ENCODE data around the gene IFT27.

IFT27 gene

DNA sequence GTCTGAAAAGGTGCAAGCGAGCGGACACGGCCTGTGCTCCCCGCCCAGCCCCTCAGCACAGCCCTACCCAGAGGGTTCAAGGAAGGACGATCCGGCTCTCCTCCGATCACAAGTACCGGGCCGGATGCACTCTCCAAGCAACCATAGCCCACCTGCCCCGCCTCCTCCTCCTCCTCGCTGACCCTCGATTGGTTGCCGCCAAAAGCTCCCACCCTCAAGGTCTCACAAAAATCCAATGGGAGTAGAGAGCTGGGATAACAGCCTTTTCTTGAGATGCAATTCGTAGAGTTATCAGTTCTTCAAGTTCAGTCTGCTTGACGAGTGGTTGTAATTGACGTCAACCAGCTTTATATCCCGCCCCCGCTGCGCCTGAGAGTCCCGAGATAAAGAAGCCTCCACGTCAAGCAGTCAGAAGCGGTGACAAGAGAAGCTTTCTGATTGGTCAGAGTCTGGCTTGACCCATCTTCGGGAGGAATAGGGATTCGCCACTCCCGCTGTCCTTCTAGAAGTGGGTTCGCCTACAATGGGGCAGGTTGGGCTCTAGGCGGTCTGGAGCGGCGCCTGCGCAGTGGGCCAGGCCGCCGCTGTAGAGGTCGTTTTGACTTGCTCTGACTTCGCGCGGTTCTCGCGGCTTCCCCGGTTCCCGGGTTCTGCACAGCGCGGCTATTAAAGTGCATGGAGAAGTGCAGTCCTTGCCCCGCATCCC, at the start of gene IFT27:
Gene IFT27, minus strand, starts transcription at position 156 of the 706 bp plus-strand sequence. CDS start 412 bp downstream, outside the sequence.
- peak; percentile 99 for DNase-seq

GRCh38 chr22:36824655-36825054, 48.7 kb upstream of the IFT27 start:
- DNase-seq: no peak

DNA sequence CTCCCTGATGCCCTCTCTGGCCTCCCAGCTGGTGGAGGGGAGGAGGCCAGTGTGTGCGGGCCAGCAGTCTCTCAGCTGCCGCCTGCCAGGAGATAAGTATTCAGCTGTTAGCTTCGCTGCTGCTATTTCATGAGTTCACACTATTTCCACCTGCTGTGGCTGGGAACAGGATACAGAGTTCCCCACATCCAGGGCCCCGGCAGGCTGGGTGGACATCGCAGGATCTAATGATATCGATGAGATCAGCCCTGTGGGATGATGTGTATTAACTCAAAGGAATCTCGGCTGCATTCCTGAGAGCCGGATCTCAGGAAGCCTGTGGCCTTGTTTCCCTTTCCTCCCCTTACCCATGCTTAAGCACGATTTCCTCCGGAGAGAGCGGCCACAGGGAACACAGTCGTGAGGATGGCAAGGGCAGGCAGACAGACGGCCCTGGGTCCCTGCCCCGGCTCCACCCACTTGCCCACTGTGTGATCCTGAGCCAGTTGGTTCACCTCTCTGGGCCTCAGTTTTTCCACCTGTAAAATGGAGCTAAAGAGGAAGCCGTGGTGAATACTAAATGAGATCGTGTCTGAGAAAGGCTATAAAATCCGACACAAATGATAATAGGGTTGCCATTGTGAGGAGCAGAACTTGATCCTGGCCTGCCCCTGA, 47.4 kb upstream of the IFT27 start:
- DNase-seq: no peak

- DNase-seq: no peak
These were observed 46.7 kb upstream of the IFT27 start for GRCh38 chr22:36822581-36822980.

GRCh38 chr22:36819112-36819511, 43.2 kb upstream of the IFT27 start:
- no peak for DNase-seq

DNA sequence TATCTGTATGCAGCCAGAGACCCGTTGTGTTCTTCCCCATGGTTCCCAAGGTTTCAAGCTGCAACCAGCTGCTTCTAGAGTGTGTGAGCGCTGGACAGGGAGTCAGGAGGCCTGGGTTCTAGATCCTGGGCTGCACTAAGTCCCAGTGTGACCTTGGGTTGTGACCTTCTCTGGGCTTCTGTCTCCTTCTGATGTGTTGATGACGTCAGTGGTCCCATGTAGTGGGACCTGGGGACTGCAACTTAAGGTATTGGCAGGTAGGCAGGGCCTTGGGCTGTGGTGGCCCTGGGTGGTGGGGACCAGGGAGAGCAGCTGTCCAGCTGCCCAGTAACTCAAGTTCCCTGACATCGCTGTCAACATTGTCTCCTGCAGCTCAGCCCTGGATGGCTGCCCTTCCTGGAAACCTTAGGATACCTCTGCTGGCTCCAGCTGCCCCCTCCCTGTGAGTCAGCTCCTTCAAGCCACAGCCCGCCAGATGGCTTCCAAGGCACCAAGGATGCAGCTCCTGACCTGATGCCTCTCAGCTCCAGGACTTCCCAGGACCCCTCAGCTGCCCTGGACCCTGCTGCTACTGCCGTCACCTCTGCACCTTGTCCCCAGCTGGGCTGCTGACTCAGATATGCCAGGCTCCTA, 42.2 kb upstream of the IFT27 start:
- DNase-seq: no peak

DNA sequence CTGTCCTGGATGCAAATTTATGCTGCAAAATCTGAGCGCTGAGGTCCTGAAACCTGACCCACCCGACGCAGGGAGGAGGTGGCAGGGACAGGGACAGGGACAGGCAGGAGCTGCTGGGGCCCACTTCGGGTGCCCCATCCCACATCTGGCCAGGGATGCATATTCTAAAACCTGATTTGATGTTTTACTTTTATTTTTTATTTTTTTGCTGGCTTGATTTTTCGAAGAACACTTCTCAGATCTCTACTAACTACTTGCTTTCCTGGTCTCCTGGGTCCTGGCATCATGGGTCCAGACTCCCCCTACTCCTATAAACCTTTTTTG, 41.6 kb upstream of the IFT27 start:
- no peak for DNase-seq

DNA sequence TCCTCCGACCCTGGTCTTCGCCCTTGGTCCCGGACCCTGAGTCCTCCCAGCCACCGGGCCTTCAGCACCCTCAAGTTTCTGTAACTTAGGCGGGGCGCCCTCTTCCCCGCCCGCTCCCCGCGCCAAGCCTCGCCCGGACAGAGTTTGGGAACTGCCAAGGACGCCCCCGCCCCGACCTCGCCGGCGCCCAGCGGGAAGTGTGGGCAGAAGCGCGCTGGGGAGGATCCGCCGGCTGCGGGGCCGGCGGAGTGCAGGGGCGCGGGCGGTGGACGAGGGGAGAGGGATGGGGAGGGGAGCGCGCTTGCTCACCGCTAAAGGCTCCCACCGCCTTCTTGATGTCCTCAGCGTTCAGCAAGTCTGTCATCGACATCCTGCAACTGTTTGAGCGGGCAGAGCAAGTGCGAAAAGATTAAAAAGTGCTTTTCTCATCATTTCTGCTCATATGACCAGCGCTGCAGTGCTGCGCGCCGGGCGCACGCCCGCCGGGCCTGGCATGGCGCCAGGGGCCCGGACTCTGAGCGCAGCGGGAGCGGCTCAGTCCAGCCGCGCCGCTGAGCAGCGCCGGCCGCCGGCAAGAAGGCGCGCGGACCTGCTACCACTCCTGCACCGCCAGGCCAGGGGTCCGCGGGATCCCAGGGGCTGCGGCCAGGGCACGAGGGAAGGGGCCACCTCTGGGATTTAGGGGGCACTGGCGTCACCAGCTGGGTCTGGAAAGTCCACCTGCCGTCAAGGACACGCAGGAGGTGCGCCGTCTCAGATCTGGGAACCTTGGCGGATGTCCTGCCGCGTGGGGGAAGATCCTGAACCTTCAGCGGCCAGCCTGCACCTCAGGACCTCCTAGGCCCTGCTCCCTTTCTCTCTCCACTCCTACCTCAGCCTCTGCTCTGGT, 41.0 kb upstream of the IFT27 start, which contains the start of gene PVALB:
Gene PVALB, minus strand, starts transcription at position 400 of the 889 bp plus-strand sequence. Its CDS starts 30 bp downstream, at position 370.
- no peak for DNase-seq

DNA sequence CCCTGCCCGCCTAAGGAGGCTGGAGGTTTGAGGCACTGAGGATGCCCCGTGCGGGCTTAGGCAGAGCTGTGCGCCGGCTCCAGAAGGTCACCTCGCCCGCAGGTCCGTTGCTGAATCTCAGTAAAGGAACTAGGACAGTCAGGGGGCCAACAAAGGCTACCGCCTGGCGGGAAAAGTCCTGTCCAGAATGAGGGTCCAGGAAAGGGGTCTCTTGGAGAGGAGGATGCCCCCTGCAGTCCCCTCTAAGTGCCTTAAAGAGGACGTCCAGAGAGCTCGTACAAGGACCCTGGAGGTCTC, 40.4 kb upstream of the IFT27 start:
- DNase-seq: no peak

DNA sequence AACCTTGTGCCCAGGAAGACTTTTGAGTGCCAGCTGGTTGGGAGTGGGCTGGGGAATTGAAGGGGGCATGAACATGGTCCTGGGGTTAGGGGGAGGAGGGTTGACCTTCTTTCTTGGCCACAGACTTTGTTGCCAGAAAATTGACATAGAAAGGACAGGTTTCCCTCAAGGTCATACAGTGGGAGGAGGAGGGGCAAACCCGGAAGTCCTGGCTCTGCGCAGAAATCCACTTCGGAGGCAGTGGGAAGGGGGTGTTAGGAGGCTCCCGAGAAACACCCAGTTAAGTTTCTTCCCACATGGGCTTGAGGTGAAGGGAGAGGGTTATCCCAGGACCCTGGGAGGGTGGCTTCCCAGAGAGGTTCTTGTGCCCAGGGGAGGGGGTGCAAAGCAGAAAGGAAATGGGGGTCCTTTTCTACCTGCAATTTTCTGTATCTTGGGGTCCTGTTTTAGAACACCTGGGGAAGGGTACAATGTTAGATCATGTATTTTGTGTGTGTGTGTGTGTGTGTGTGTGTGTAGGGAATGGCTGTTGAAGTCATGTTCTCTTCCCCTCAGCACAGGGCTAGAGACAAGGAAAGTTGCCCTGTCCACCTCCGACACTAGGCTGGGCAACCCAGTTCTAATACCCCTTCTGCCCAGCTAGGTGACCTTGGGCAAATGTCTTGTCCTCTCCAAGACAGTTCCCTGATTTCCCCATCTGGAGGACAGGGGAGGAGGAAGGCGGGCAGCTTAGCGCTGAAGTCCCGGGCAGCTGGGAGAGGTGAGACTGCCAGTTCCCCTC, 39.8 kb upstream of the IFT27 start:
- DNase-seq: no peak

- DNase-seq: no peak
These were observed 38.9 kb upstream of the IFT27 start for GRCh38 chr22:36814801-36815200.

GRCh38 chr22:36811094-36811800, 35.3 kb upstream of the IFT27 start:
- no peak for DNase-seq

DNA sequence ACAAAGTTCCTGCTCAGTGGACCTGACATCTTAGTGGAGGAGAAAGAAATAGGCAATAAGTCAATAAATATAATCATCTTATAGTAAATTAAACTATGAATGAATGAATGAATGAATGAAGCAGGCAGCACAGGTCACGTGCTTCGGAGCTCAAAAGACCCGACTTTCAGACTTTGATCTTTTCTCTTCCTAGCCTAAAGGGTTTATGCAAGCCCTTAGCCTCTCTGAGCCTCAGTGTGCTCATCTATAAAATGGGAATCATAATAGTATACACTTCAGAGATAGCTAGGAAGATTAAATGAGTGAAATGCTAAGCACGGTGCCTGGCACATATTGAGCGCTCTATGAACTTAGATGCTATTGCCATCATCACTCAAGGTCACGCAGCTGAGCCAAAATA, 33.4 kb upstream of the IFT27 start:
- DNase-seq: no peak

- DNase-seq: no peak
These were observed 32.9 kb upstream of the IFT27 start for GRCh38 chr22:36808721-36809344.

- DNase-seq: no peak
These were observed 31.7 kb upstream of the IFT27 start for GRCh38 chr22:36807627-36808026.

GRCh38 chr22:36806835-36807234, 30.9 kb upstream of the IFT27 start:
- no peak for DNase-seq

DNA sequence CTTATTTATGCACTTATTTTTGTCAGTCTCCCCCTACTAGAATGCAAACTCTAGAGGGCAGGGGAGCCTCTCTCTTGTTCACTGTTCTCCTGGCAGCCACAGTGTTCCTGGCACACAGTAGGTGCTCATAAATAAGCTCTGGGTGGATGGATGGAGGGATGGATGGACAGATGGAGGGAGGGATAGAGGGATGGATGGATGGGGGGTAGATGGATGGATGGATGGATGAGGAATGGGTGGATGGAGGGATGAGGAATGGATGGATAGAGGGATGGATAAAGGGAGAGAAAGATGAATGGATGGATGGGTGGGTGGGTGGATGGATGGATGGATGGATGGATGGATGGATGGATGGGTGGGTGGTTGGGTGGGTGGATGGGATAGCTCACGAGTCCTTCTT, 27.4 kb upstream of the IFT27 start:
- no peak for DNase-seq

GRCh38 chr22:36798674-36799066, 22.8 kb upstream of the IFT27 start:
- no peak for DNase-seq

- DNase-seq: no peak
These were observed 22.2 kb upstream of the IFT27 start for GRCh38 chr22:36797911-36798673.

GRCh38 chr22:36797374-36797773, 21.5 kb upstream of the IFT27 start:
- DNase-seq: no peak
